Measurements from ENCODE around the gene TGIF1. TPM values are rescaled to one million over a fixed set of nuclear protein-coding genes. Genes with fewer than 3 reads are reported as not detected.

The TGIF1 gene
- total and polyA plus RNA-seq, 9 donors: 36.2 to 53.3 (median 47.0) TPM

DNA sequence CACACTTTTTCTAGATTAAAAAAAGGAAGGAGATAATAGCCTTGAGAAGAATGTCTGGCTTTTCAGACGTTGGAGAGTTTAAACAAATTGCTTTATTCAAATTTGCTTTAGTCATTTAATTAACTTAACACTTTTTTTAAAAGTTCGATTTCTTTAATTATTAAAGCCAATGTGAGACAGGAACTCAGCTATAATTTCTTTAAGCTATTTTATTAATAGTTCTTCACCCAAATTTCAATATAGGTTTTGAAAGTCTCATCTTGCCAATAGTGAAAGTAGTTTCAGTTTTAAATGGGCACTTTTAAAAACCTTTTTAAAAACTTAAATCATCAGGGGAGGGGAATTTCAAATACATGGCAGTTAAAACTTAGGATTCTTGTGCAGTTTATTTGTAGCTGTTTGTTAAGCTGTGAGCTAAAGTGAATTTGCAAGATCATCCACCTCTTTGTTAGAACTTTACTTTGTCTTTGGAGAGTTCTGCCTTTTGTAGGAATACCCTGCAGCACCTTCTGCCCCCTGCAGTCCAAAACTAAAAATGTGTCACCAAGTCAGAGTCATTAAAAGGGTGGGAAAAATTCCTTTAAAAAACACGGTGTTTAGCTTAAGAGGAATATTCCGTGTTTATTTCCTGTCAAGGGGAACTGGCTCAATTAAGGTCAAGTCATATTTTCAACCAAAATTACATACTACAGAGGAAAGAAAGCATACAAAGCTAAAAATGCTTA lies 4.6 kb downstream of the TGIF1 start:
- peak overlapping the region; percentile 100 for H3K27ac ChIP-seq (ENCODE audit: low read length)
- WGBS (ENCODE audit: insufficient coverage): no CpG with 5 or more reads among the region's 4 CpGs
- DNase-seq: peak; percentile 81

DNA sequence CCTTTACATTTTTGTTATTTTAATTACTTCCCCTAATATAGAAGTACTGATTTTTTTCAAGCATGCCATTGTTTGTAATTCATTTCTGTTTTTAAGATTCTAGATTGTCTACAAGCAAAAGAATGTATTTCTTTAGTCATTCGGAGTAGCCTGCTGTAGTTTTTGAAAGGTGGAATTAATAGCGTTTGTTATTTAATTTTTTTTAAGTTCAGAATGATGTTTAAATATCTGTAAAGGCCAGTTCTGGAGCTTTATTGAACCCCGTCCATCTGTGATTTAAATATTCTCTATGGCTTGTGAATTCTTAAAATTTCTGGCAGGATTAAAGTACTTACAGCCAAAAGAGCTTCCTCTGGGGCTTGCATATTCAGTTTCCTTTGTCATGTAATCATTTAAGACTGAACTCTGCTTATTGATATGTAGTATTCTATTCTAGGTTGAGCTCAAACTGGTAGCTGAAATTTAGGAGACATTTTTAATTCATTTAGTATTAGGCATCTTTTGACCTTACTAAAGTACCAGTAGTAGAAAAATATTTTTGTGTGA lies 5.2 kb downstream of the TGIF1 start:
- Histone ChIP-seq H3K27ac (ENCODE audit: low read length) (peak overlapping the region; percentile 100), H3K9me3 (replicated peaks; ENCODE audit: control insufficient read depth, low read depth, low read length) (no peaks in the 10 kb centered on the region), H3K27me3 (ENCODE audit: control insufficient read depth, insufficient read depth, low read length) (no peaks in the 10 kb centered on the region), H3K36me3 (ENCODE audit: control insufficient read depth, insufficient read depth, low read length) (peaks cover 27% of the 10 kb centered on the region), H3K4me1 (ENCODE audit: control insufficient read depth, insufficient read depth, low read length) (peaks cover 30% of the 10 kb centered on the region), H3K4me3 (ENCODE audit: low read length) (peak overlapping the region; percentile 61)
- peak; percentile 50 for DNase-seq
- WGBS (ENCODE audit: insufficient coverage): no CpG with 5 or more reads among the region's 3 CpGs

More for the DNA sequence above, 4.6 kb downstream of the TGIF1 start:
- Histone ChIP-seq H3K36me3 (ENCODE audit: control insufficient read depth, insufficient read depth, low read length) (peaks cover 27% of the 10 kb centered on the region), H3K4me3 (ENCODE audit: low read length) (peak overlapping the region; percentile 61), H3K27me3 (ENCODE audit: control insufficient read depth, insufficient read depth, low read length) (no peaks in the 10 kb centered on the region), H3K4me1 (ENCODE audit: control insufficient read depth, insufficient read depth, low read length) (peaks cover 30% of the 10 kb centered on the region), H3K9me3 (replicated peaks; ENCODE audit: control insufficient read depth, low read depth, low read length) (no peaks in the 10 kb centered on the region)

DNA sequence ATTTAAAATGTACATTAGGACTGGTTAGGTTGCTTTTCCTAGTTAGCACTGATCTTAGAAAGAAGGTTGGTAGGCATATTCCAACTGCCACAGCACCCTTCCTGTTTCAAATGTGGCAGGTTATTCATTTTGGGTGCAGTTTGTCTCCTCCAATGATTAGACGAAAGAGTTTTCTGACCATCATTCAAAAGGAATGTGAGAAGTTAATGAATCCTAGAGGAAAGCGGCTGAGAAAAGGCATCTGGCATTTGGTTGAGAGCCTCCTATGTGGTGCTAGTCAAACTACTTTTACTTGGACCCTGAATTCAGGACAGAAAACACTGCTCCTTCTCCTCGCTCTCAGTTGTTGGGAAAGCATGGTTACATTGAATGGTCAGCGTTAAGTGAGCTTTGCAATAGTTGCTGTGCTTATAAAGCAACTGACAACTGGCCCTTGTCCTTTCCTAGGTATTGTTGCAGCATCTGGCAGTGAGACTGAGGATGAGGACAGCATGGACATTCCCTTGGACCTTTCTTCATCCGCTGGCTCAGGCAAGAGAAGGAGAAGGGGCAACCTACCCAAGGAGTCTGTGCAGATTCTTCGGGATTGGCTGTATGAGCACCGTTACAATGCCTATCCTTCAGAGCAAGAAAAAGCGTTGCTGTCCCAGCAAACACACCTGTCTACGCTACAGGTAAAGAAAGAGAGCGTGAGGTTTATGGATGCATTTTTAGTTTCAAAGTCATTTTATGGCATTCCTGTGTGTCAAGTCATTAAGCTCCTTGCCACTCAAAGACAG lies 6.1 kb downstream of the TGIF1 start:
- no peaks in the 10 kb centered on the region for H3K9me3 ChIP-seq (replicated peaks; ENCODE audit: control insufficient read depth, low read depth, low read length)
- peaks cover 27% of the 10 kb centered on the region for H3K36me3 ChIP-seq (ENCODE audit: control insufficient read depth, insufficient read depth, low read length)
- peak overlapping the region; percentile 42 for H3K27ac ChIP-seq (ENCODE audit: low read length)
- H3K4me1 ChIP-seq (ENCODE audit: control insufficient read depth, insufficient read depth, low read length): peaks cover 30% of the 10 kb centered on the region
- no peaks in the 10 kb centered on the region for H3K27me3 ChIP-seq (ENCODE audit: control insufficient read depth, insufficient read depth, low read length)
- 68% methylated on average over 3 of the region's 10 CpGs for WGBS (ENCODE audit: insufficient coverage)
- DNase-seq: peak; percentile 25
- no peak overlapping the region for H3K4me3 ChIP-seq (ENCODE audit: low read length)

DNA sequence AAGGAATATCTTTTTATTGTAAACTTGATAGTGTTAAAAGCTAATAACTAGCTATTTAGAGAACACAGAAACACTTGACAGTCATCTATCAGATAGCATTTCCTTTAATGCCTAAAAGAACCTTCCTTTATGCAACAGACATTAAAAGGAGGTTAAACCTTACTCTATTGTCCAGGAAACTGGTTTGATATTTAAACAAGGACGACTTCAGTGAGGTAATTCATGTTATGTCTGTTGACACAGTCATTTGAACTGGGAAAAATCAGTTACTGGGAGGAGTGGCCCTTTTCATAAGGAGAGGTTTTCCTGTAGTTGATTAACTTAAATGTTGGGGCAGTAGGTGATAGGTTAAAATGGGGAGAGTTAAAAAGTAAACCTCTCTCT lies 6.7 kb downstream of the TGIF1 start:
- 50% methylated on average over 1 of the region's 1 CpG for WGBS (ENCODE audit: insufficient coverage)
- Histone ChIP-seq H3K27me3 (ENCODE audit: control insufficient read depth, insufficient read depth, low read length) (no peaks in the 10 kb centered on the region), H3K36me3 (ENCODE audit: control insufficient read depth, insufficient read depth, low read length) (peaks cover 27% of the 10 kb centered on the region), H3K9me3 (replicated peaks; ENCODE audit: control insufficient read depth, low read depth, low read length) (no peaks in the 10 kb centered on the region), H3K27ac (ENCODE audit: low read length) (peak overlapping the region; percentile 59), H3K4me3 (ENCODE audit: low read length) (no peak overlapping the region), H3K4me1 (ENCODE audit: control insufficient read depth, insufficient read depth, low read length) (peaks cover 30% of the 10 kb centered on the region)
- DNase-seq: no peak

DNA sequence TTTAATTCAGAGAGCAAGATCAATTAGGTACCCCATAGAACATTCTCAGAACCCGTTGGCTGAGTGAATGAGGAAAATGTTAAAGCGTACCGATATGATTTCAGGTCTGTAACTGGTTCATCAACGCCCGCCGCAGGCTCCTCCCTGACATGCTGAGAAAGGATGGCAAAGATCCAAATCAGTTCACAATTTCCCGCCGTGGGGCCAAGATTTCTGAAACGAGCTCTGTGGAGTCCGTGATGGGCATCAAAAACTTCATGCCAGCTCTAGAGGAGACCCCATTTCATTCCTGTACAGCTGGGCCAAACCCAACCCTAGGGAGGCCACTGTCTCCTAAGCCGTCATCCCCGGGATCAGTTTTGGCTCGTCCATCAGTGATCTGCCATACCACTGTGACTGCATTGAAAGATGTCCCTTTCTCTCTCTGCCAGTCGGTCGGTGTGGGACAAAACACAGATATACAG lies 7.3 kb downstream of the TGIF1 start:
- H3K9me3 ChIP-seq (replicated peaks; ENCODE audit: control insufficient read depth, low read depth, low read length): peaks cover 2% of the 10 kb centered on the region
- no peak for DNase-seq
- peaks cover 31% of the 10 kb centered on the region for H3K36me3 ChIP-seq (ENCODE audit: control insufficient read depth, insufficient read depth, low read length)
- H3K4me1 ChIP-seq (ENCODE audit: control insufficient read depth, insufficient read depth, low read length): peaks cover 30% of the 10 kb centered on the region
- WGBS (ENCODE audit: insufficient coverage): 70% methylated on average over 14 of the region's 15 CpGs
- no peaks in the 10 kb centered on the region for H3K27me3 ChIP-seq (ENCODE audit: control insufficient read depth, insufficient read depth, low read length)
- peak overlapping the region; percentile 59 for H3K27ac ChIP-seq (ENCODE audit: low read length)
- no peak overlapping the region for H3K4me3 ChIP-seq (ENCODE audit: low read length)

DNA sequence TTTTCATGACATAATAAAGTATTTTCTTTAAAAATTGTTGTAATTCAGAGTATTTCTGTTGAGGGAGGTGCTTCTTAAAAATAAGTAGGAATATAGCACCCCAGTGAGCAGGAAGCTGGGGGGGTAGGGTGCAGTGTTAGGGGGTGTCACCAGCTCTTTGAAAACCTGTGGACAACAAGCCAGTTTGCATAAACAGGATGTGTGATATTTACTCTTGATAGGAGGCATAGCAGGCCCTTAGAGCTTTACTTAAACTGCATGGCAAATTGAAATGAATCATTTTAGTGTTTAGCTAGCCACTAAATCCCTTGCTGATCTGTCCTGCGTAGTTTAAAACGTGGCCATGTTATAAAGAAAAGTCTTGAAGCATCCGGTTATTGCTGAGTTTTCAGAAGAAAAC lies 8.4 kb downstream of the TGIF1 start:
- H3K27ac ChIP-seq (ENCODE audit: low read length): no peak overlapping the region
- WGBS (ENCODE audit: insufficient coverage): 100% methylated on average over 1 of the region's 3 CpGs
- H3K9me3 ChIP-seq (replicated peaks; ENCODE audit: control insufficient read depth, low read depth, low read length): peaks cover 2% of the 10 kb centered on the region
- no peaks in the 10 kb centered on the region for H3K27me3 ChIP-seq (ENCODE audit: control insufficient read depth, insufficient read depth, low read length)
- H3K4me1 ChIP-seq (ENCODE audit: control insufficient read depth, insufficient read depth, low read length): peaks cover 19% of the 10 kb centered on the region
- no peak for DNase-seq
- H3K36me3 ChIP-seq (ENCODE audit: control insufficient read depth, insufficient read depth, low read length): peaks cover 31% of the 10 kb centered on the region
- no peak overlapping the region for H3K4me3 ChIP-seq (ENCODE audit: low read length)

DNA sequence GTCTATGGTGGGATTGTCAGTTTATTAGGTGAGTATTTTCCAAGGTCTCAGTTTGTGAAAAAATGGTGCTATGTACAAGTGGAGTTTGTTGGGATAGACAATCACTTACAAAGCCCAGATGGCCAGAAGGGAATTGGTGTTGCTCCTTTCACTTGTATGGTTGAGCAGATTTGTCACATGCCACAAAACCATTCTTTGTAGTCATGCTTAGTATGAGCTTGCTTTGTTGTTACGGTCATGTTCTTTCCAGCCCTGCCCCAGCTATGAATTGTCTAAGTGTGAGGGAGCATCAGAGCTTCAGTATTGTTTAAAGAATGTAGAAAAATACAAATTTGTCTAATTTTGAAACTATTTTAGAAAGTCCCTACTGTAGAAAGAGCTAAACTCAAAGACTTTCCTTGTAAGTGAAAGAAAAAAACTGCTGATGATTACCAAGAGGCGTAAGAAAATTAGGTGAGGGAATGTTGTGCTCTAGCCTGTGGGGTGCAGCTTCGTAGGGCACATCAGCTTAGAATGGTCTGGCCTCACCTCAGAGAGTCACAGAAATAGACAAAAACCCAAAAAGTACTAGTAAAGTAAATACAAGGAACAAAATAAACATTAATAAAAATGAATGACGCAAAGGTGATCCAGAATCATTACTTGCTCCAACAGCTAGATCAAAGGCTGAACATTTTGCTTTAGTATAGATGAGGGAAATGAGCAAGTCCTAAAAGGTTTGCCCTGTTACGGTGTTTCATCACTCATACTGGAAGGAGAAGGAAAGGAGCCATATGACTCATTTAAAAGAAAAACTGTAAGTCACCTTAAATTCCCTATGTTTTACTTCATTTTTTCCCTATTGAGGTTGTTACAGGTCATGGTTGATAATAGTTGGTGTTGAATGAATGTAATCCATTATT lies 9.2 kb downstream of the TGIF1 start:
- no CpG with 5 or more reads among the region's 5 CpGs for WGBS (ENCODE audit: insufficient coverage)
- Histone ChIP-seq H3K4me3 (ENCODE audit: low read length) (no peak overlapping the region), H3K4me1 (ENCODE audit: control insufficient read depth, insufficient read depth, low read length) (peaks cover 14% of the 10 kb centered on the region), H3K27me3 (ENCODE audit: control insufficient read depth, insufficient read depth, low read length) (no peaks in the 10 kb centered on the region), H3K9me3 (replicated peaks; ENCODE audit: control insufficient read depth, low read depth, low read length) (peaks cover 2% of the 10 kb centered on the region), H3K36me3 (ENCODE audit: control insufficient read depth, insufficient read depth, low read length) (peaks cover 31% of the 10 kb centered on the region), H3K27ac (ENCODE audit: low read length) (no peak overlapping the region)
- DNase-seq: no peak

DNA sequence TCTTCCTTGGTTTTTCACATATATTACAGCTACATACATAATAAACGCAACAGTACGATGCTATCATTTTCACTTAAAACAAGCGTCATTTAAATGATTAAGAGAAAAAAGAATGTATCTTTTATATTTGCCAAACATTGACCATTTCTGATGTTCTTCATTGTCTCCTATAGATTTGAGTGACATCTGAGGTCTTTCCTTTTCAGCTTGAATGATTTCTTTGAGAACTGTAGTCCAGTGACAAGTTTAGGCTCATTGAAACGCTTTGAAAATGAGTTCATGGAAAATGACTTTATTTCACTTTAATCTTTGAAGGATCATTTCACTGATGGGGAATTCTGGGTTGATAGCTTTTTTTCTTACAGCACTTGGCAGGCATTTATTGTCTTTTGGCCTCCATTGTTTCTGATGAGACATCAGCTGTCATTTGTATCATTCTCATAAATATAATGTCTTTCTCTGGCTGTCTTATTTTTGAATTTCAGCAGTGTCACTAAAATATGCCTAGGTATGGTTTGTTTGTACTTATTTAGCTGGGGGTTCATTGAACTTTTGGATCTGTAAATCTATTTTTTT lies 10.9 kb downstream of the TGIF1 start:
- no peak overlapping the region for H3K4me3 ChIP-seq (ENCODE audit: low read length)
- WGBS (ENCODE audit: insufficient coverage): no CpG with 5 or more reads among the region's 4 CpGs
- H3K4me1 ChIP-seq (ENCODE audit: control insufficient read depth, insufficient read depth, low read length): peaks cover 12% of the 10 kb centered on the region
- no peak for DNase-seq
- peaks cover 2% of the 10 kb centered on the region for H3K9me3 ChIP-seq (replicated peaks; ENCODE audit: control insufficient read depth, low read depth, low read length)
- peaks cover 31% of the 10 kb centered on the region for H3K36me3 ChIP-seq (ENCODE audit: control insufficient read depth, insufficient read depth, low read length)
- no peak overlapping the region for H3K27ac ChIP-seq (ENCODE audit: low read length)
- H3K27me3 ChIP-seq (ENCODE audit: control insufficient read depth, insufficient read depth, low read length): no peaks in the 10 kb centered on the region

DNA sequence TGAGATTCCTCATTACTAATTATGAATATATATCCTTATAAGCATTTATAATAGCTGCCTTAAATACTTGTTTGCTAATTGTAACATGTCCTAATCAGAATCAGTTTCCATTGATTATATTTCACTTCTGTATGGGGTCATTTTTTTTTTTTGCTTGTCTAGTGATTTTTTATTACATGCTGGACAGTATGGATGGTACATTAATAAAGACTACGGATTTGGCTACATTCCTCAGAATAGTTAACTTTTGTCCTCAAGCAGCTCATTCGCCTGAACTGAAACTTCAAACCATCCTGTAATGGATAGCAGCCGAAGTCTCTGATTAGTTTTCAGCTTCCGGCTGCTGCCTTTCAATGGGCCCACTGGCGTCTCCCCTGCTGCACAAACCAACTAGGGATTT lies 11.7 kb downstream of the TGIF1 start:
- Histone ChIP-seq H3K36me3 (ENCODE audit: control insufficient read depth, insufficient read depth, low read length) (peaks cover 26% of the 10 kb centered on the region), H3K9me3 (replicated peaks; ENCODE audit: control insufficient read depth, low read depth, low read length) (peaks cover 2% of the 10 kb centered on the region), H3K4me3 (ENCODE audit: low read length) (no peak overlapping the region), H3K27me3 (ENCODE audit: control insufficient read depth, insufficient read depth, low read length) (no peaks in the 10 kb centered on the region), H3K27ac (ENCODE audit: low read length) (no peak overlapping the region), H3K4me1 (ENCODE audit: control insufficient read depth, insufficient read depth, low read length) (peaks cover 7% of the 10 kb centered on the region)
- no peak for DNase-seq
- 57% methylated on average over 4 of the region's 5 CpGs for WGBS (ENCODE audit: insufficient coverage)

All from muscle of leg (tissue), 11 donors.